ENCODE data around the gene UBAP2L.

GRCh38 chr1:154225370-154225769 is 4.6 kb downstream of the UBAP2L start:
- TF ChIP-seq CTCF (IDR thresholded peaks at IDR 0.05) (no peak), POLR2A (IDR thresholded peaks at IDR 0.05) (no peak)

Data from Peyer's patch (tissue), 4 donors.